CD4-positive, alpha-beta T cell treated with Interleukin-15 for 1 hour (primary cell): ENCODE data around the gene ZBTB4.

ENCODE experiments used
- DNase-seq: peaks from one replicate; pipeline ENCODE4 v3.0.0-alpha.2; 2020

ZBTB4 gene

GRCh38 chr17:7416323-7416722 lies 63.1 kb downstream of the ZBTB4 start:
- DNase-seq, result no peak

DNA sequence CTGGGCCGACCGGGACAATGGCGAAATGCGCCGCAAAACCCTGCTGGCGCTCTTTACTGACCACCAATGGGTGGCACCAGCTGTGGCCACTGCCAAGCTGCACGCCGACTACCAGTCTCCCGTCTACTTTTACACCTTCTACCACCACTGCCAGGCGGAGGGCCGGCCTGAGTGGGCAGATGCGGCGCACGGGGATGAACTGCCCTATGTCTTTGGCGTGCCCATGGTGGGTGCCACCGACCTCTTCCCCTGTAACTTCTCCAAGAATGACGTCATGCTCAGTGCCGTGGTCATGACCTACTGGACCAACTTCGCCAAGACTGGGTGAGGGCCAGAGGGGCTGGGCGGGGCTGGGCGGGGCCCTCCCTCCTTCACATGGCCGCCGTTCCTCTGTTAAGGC lies 63.6 kb downstream of the ZBTB4 start:
- no peak for DNase-seq

GRCh38 chr17:7414837-7415236 lies 64.6 kb downstream of the ZBTB4 start:
- no peak for DNase-seq

DNA sequence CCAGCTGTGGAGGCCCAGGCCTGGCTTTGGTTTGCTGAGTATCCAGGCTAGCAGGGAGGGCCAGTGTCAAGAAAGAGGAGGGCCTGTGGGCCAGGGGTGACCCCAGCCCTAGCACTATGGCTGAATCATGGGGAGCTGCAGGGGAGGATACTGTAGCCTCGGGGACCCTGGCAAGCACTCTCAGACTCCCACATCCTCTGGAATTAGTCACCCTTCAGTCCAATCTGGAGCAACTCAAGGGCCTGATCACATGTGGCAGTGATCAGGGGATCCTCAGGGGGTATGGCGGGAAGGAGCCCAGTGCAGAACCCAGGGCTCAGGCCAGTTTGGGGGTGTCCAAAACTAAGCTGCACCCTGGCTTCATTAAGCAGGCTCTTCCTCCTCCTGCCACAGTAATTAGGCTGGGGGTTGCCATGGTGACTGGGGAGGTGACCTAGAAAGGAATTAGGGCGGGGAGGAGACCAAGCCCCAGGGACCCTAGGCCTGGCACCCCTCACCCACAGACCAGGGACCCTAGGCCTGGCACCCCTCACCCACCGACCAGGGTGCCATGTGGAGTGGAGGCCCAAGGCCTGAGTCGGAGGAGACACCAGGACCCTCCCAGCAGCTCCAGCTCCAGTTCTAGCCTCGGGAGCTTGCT lies 66.0 kb downstream of the ZBTB4 start:
- DNase-seq, result no peak

- no peak for DNase-seq
Measured at GRCh38 chr17:7411427-7411750, 68.0 kb downstream of the ZBTB4 start.

DNA sequence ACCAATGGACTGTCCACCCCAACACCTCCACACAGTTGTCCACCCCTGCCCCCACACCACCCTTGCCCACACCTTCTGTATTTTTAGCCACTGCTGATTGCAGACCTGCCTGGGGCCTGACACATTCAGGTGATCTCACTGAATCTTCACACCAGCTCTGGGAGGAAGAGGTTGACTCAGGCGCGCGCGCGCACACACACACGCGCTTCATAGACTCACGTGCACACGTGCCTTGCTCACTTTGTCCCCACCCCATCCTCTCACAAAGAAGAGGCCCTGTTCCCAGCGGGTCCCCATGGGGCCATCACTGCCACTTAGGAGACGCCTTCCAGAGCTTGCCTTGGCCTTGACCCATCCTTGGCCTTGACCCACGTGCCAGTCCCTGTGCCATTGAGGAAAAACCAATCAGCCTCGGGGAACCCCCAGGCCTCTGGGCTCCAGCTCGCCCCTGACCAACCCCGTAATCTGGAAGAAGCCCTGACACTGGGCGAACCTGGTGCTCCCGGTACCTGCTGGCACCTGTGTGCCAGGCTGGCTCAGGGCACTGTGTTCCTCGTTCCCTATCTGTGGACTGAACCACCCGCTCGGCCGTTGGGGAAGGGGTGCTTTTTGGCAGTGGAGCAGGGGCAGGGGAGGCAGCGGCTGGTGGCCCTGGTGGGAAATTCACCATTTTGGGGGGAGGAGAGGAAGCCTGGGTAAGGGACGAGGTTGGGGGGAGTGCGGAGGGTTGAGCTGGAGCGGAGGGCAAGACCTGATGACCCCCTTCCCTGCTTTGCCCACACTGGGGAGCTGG lies 68.6 kb downstream of the ZBTB4 start:
- no peak for DNase-seq

DNA sequence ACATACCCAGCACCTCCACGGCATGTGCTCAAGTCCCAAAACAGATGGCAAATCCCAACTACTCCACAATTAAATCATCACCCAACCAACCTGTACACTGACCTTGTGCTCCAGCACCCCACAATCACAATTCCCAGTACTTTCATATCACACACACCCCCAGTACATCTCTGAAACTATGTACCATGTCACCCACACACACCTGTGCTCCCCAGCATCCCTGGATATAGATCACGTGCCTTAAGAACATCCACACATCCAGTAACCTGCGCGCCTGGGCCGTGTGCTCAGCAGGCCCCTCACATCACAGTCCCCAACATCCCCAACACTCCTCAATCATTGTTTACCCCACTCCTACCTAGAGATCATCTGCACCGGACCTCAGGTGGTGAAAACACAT lies 69.7 kb downstream of the ZBTB4 start:
- no peak for DNase-seq
